HCT116 (cell line): Measurements from ENCODE around the gene NCOA6. TPM values are rescaled to one million over a fixed set of nuclear protein-coding genes. Genes with fewer than 3 reads are reported as not detected.

Experiments
- ATAC-seq: fragments of 200-7000 bp; cut with Tn5 transposase; 2 replicates; pipeline ENCODE4 v1.9.1; 2020; ENCODE audit warnings: mild to moderate bottlenecking, moderate library complexity
- BruUV-seq: library from RNA; stranded (reverse); fragments of 400-500 nt; replicated peaks from 2 replicates; lab custom pipeline; 2021; lab: Mats Ljungman, UMichigan
- CTCF ChIA-PET: fragments of 300-600 bp; sonication (Branson Sonifier 250); formaldehyde crosslinking; loops from one replicate; lab custom pipeline; 2021; ENCODE audit warnings: antibody characterized with exemption; lab: Charles Lee
- POLR2A ChIA-PET: fragments of 300-600, 350-600 bp; sonication (Branson Sonifier 250); formaldehyde crosslinking; loops from one replicate; lab custom pipeline; 2021; ENCODE audit warnings: antibody characterized with exemption; lab: Charles Lee
- RAD21 ChIA-PET, 2 experiments: fragments of 300-600 bp; sonication (Branson Sonifier 250); formaldehyde crosslinking; loops; one replicate each; lab custom pipeline; 2023; ENCODE audit warnings: low total read pairs in 2 of 2; ENCODE audit not compliant: uncharacterized antibody in 2 of 2, unreplicated experiment in 2 of 2, low non-redundant PET in 1 of 2; lab: Charles Lee
- DNase-seq: peaks from one replicate; pipeline ENCODE4 v3.0.0-alpha.2; 2010; ENCODE audit warnings: low read depth, low spot score
- H2AFZ ChIP-seq: fragments of 200-600 bp; shearing (Covaris generic), sonication (generic); 2 replicates; pipeline ENCODE4 v1.6.1; 2017; ENCODE audit warnings: low read depth, mixed run types, mixed read lengths, antibody characterized with exemption, low read length; ENCODE audit not compliant: poor library complexity, severe bottlenecking
- H3K27ac ChIP-seq: 2 replicates; pipeline ENCODE4 v1.5.1; 2012; ENCODE audit warnings: low read depth, low read length
- H3K27me3 ChIP-seq: fragments of 200-600 bp; sonication (generic); 2 replicates; pipeline ENCODE4 v1.6.1; 2016; ENCODE audit warnings: mixed run types, low read length, mixed read lengths; ENCODE audit not compliant: insufficient read depth
- H3K36me3 ChIP-seq, 2 experiments: fragments of 200-500 bp in 1 of 2; fragments of 200-600 bp in 1 of 2; sonication (Bioruptor generic) in 1 of 2; sonication (generic) in 1 of 2; 2 replicates each; pipeline versions ENCODE4 v1.5.1 to v1.6.1; 2014 to 2016; ENCODE audit warnings: low read length in 2 of 2, inconsistent platforms in 1 of 2, mixed read lengths in 1 of 2, mixed run types in 1 of 2; ENCODE audit not compliant: insufficient read depth in 2 of 2, control insufficient read depth in 1 of 2
- H3K4me1 ChIP-seq, 2 experiments: fragments of 200-600 bp in 1 of 2; sonication (generic) in 1 of 2; 2 replicates each; pipeline versions ENCODE4 v1.5.1 to v1.6.1; 2012 to 2017; ENCODE audit warnings: low read length in 2 of 2, inconsistent platforms in 1 of 2, mild to moderate bottlenecking in 1 of 2, mixed read lengths in 1 of 2, mixed run types in 1 of 2, moderate library complexity in 1 of 2; ENCODE audit not compliant: insufficient read depth in 2 of 2, control insufficient read depth in 1 of 2
- H3K4me2 ChIP-seq: fragments of 200-600 bp; sonication (generic); 2 replicates; pipeline ENCODE4 v1.6.1; 2017; ENCODE audit warnings: mixed run types, low read length, mixed read lengths
- H3K4me3 ChIP-seq, 2 experiments: fragments of 200-600 bp in 1 of 2; sonication (generic) in 1 of 2; replicated peaks in 1 of 2; 2 replicates each; pipeline ENCODE4 v1.5.1; 2011 to 2016; ENCODE audit warnings: low read length in 2 of 2, control low read depth in 1 of 2, low read depth in 1 of 2, mild to moderate bottlenecking in 1 of 2, mixed read lengths in 1 of 2, mixed run types in 1 of 2
- H3K79me2 ChIP-seq: fragments of 200-600 bp; sonication (generic); 2 replicates; pipeline ENCODE4 v1.6.1; 2017; ENCODE audit warnings: mild to moderate bottlenecking, mixed run types, low read length, moderate library complexity, mixed read lengths; ENCODE audit not compliant: insufficient read depth
- H3K9ac ChIP-seq: fragments of 200-600 bp; sonication (generic); 2 replicates; pipeline ENCODE4 v1.6.1; 2016; ENCODE audit warnings: low read length, mixed read lengths
- H3K9me2 ChIP-seq: fragments of 200-600 bp; sonication (generic), shearing (Covaris generic); 2 replicates; pipeline ENCODE4 v1.6.1; 2017; ENCODE audit warnings: mixed run types, mild to moderate bottlenecking, moderate library complexity; ENCODE audit not compliant: insufficient read depth
- H3K9me3 ChIP-seq, 2 experiments: fragments of 200-500 bp in 1 of 2; fragments of 200-600 bp in 1 of 2; sonication (Bioruptor generic) in 1 of 2; sonication (generic) in 1 of 2; 2 replicates each; pipeline ENCODE4 v1.6.1; 2014 to 2017; ENCODE audit warnings: low read length in 2 of 2, mixed read lengths in 2 of 2, inconsistent platforms in 1 of 2, low read depth in 1 of 2, mild to moderate bottlenecking in 1 of 2, mixed run types in 1 of 2, moderate library complexity in 1 of 2; ENCODE audit not compliant: control insufficient read depth in 1 of 2, insufficient read depth in 1 of 2
- H4K20me1 ChIP-seq: fragments of 200-600 bp; sonication (generic), shearing (Covaris generic); 2 replicates; pipeline ENCODE4 v1.6.1; 2017; ENCODE audit warnings: mixed run types, mild to moderate bottlenecking, moderate library complexity; ENCODE audit not compliant: insufficient read depth
- CBX3 ChIP-seq: IDR thresholded peaks from 2 replicates; pipeline ENCODE4 v1.6.1; 2012; ENCODE audit warnings: low read depth
- CEBPB ChIP-seq: IDR thresholded peaks from 2 replicates; pipeline ENCODE4 v1.6.1; 2012; ENCODE audit warnings: low read depth
- CTCF ChIP-seq, 3 experiments: fragments of 200-600 bp in 1 of 3; sonication (generic) in 1 of 3; IDR thresholded peaks in 2 of 3; conservative IDR thresholded peaks in 1 of 3; 2 replicates each; pipeline ENCODE4 v1.5.1; 2012 to 2017; ENCODE audit warnings: low read depth in 2 of 3, low read length in 2 of 3, antibody characterized with exemption in 1 of 3, borderline replicate concordance in 1 of 3, control low read depth in 1 of 3, mild to moderate bottlenecking in 1 of 3, mixed read lengths in 1 of 3, mixed run types in 1 of 3, moderate library complexity in 1 of 3; ENCODE audit not compliant: insufficient read depth in 1 of 3
- EGR1 ChIP-seq: IDR thresholded peaks from 2 replicates; pipeline ENCODE4 v1.6.1; 2012; ENCODE audit warnings: low read depth
- ELF1 ChIP-seq: IDR thresholded peaks from 2 replicates; pipeline ENCODE4 v1.6.1; 2012; ENCODE audit warnings: low read depth, borderline replicate concordance
- EZH2phosphoT487 ChIP-seq: fragments of 200-600 bp; IDR thresholded peaks from 2 replicates; pipeline ENCODE4 v1.6.1; 2018; ENCODE audit warnings: antibody characterized with exemption, borderline replicate concordance
- FOSL1 ChIP-seq: IDR thresholded peaks from 2 replicates; pipeline ENCODE4 v1.6.1; 2012; ENCODE audit warnings: low read depth
- JUND ChIP-seq: IDR thresholded peaks from 2 replicates; pipeline ENCODE4 v1.6.1; 2012
- MAX ChIP-seq: IDR thresholded peaks from 2 replicates; pipeline ENCODE4 v1.6.1; 2012
- POLR2AphosphoS5 ChIP-seq: IDR thresholded peaks from 2 replicates; pipeline ENCODE4 v1.6.1; 2011; ENCODE audit warnings: mild to moderate bottlenecking, low read depth, low read length, moderate library complexity
- RAD21 ChIP-seq: IDR thresholded peaks from 2 replicates; pipeline ENCODE4 v1.6.1; 2012; ENCODE audit warnings: low read depth, mild to moderate bottlenecking
- SIN3A ChIP-seq: IDR thresholded peaks from 2 replicates; pipeline ENCODE4 v1.6.1; 2012; ENCODE audit warnings: low read depth
- SP1 ChIP-seq: IDR thresholded peaks from 2 replicates; pipeline ENCODE4 v1.6.1; 2012; ENCODE audit warnings: low read depth
- SRF ChIP-seq: IDR thresholded peaks from 2 replicates; pipeline ENCODE4 v1.6.1; 2012; ENCODE audit warnings: low read depth
- TCF7L2 ChIP-seq: IDR thresholded peaks from 2 replicates; pipeline ENCODE4 v1.7.0; 2011; ENCODE audit warnings: borderline replicate concordance, inconsistent platforms; ENCODE audit not compliant: insufficient read depth, insufficient read length; ENCODE audit errors: extremely low read depth
- YY1 ChIP-seq: IDR thresholded peaks from 2 replicates; pipeline ENCODE4 v1.6.1; 2011; ENCODE audit warnings: low read length, low read depth, moderate library complexity, mild to moderate bottlenecking; ENCODE audit not compliant: insufficient replicate concordance; ENCODE audit errors: extremely low read depth
- ZBTB33 ChIP-seq: IDR thresholded peaks from 2 replicates; pipeline ENCODE4 v1.6.1; 2011; ENCODE audit warnings: mild to moderate bottlenecking, low read length, moderate library complexity; ENCODE audit not compliant: insufficient replicate concordance; ENCODE audit errors: extremely low read depth
- ZFX ChIP-seq: fragments of 450-650 bp; IDR thresholded peaks from 2 replicates; pipeline ENCODE4 v1.6.1; 2017
- ZNF274 ChIP-seq: fragments of 200-500 bp; sonication (Bioruptor generic); IDR thresholded peaks from 2 replicates; pipeline ENCODE4 v1.6.1; 2014; ENCODE audit warnings: mild to moderate bottlenecking, low read depth, low read length, inconsistent platforms
- intact Hi-C: fragments of 100-400 bp; cut with micrococcal nuclease; formaldehyde crosslinking; loops from 2 replicates; pipeline ENCODE4 v1.10.0; 2022
- total RNA-seq: library from RNA; stranded (reverse); gene quantifications from one replicate; pipeline ENCODE4 v1.2.1, GENCODE V29; 2021; ENCODE audit not compliant: unreplicated experiment
- TF ChIP-seq, protein P1 (sequence below): IDR thresholded peaks from 2 replicates; pipeline ENCODE4 v1.6.1; 2012; ENCODE audit warnings: low read depth

Gene NCOA6
- total RNA-seq, 1 experiment from 2014 or later = 24.8 TPM

GRCh38 chr20:34771680-34772081, 53.8 kb downstream of the NCOA6 start:
- H3K9me3 ChIP-seq = no peaks in the 10 kb centered on the region
- H3K4me3 ChIP-seq = no peak overlapping the region
- H4K20me1 ChIP-seq = no peaks in the 10 kb centered on the region
- ChIA-PET CTCF (interaction anchor here (2.0 kb wide), 1 partner anchor 581 kb away, joined by 6 read pairs; no protein-coding TSS in a partner anchor), POLR2A (no interaction called here), RAD21 (no interaction called here)
- ATAC-seq = no peak
- H2AFZ ChIP-seq = no peak overlapping the region
- BruUV-seq = no TSS peak
- no peak for TF ChIP-seq ZFX
- TF ChIP-seq CBX3 = no peak
- TF ChIP-seq RAD21 = no peak
- TF ChIP-seq SP1 = no peak
- no peak for TF ChIP-seq EZH2phosphoT487
- no peak for TF ChIP-seq ZBTB33
- TF ChIP-seq JUND = no peak
- no peak for TF ChIP-seq ELF1
- no peak for TF ChIP-seq CEBPB
- no peak for TF ChIP-seq YY1
- no peak for TF ChIP-seq EGR1
- no peak for TF ChIP-seq CTCF (IDR thresholded peaks at IDR 0.05 in 2 of 3, conservative IDR thresholded peaks at IDR 0.05 in 1 of 3; ENCODE audit: borderline replicate concordance in 1 of 3, insufficient read depth in 1 of 3, low read depth in 2 of 3, low read length in 2 of 3)
- TF ChIP-seq ZNF274 = no peak
- no peak for TF ChIP-seq POLR2AphosphoS5
- TF ChIP-seq TCF7L2 = no peak
- TF ChIP-seq SRF = no peak
- no peak for TF ChIP-seq SIN3A
- no peak for TF ChIP-seq MAX
- TF ChIP-seq FOSL1 = no peak
- TF ChIP-seq, protein P1, sequence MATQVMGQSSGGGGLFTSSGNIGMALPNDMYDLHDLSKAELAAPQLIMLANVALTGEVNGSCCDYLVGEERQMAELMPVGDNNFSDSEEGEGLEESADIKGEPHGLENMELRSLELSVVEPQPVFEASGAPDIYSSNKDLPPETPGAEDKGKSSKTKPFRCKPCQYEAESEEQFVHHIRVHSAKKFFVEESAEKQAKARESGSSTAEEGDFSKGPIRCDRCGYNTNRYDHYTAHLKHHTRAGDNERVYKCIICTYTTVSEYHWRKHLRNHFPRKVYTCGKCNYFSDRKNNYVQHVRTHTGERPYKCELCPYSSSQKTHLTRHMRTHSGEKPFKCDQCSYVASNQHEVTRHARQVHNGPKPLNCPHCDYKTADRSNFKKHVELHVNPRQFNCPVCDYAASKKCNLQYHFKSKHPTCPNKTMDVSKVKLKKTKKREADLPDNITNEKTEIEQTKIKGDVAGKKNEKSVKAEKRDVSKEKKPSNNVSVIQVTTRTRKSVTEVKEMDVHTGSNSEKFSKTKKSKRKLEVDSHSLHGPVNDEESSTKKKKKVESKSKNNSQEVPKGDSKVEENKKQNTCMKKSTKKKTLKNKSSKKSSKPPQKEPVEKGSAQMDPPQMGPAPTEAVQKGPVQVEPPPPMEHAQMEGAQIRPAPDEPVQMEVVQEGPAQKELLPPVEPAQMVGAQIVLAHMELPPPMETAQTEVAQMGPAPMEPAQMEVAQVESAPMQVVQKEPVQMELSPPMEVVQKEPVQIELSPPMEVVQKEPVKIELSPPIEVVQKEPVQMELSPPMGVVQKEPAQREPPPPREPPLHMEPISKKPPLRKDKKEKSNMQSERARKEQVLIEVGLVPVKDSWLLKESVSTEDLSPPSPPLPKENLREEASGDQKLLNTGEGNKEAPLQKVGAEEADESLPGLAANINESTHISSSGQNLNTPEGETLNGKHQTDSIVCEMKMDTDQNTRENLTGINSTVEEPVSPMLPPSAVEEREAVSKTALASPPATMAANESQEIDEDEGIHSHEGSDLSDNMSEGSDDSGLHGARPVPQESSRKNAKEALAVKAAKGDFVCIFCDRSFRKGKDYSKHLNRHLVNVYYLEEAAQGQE = no peak
- TF ChIP-seq, all 23 proteins: peak for 0
- no peaks in the 10 kb centered on the region for H3K27me3 ChIP-seq
- no peaks in the 10 kb centered on the region for H3K9me2 ChIP-seq
- DNase-seq = no peak
- H3K4me2 ChIP-seq = no peak overlapping the region
- H3K27ac ChIP-seq = no peak overlapping the region
- no peak overlapping the region for H3K9ac ChIP-seq
- H3K79me2 ChIP-seq = no peaks in the 10 kb centered on the region
- intact Hi-C loops = loop anchor here (2.0 kb wide), 1 partner anchor 581 kb away; no protein-coding TSS in a partner anchor
- no peaks in the 10 kb centered on the region for H3K4me1 ChIP-seq
- H3K36me3 ChIP-seq = peaks cover 21 to 31% of the 10 kb centered on the region in 2 experiments
